Measurements from ENCODE around the gene TUBA8. TPM values are rescaled to one million over a fixed set of nuclear protein-coding genes. Genes with fewer than 3 reads are reported as not detected.
"Not testable (repeated sequence)": the region's sequence is repeated elsewhere in the genome, so short reads cannot be mapped to it uniquely, and the experiment has no call there.

TUBA8 gene
- polyA plus RNA-seq, 3 donors from 2014 or later, result 2.2 to 2.9 TPM; not detected in 1

- H3K36me3 Mint-ChIP-seq, result peaks cover 11 to 29% (median 17%) of the 10 kb centered on the region in 3 donors
- H3K4me1 Mint-ChIP-seq; H3K4me3 Mint-ChIP-seq; DNase-seq; H3K27me3 Mint-ChIP-seq (ENCODE audit: low read depth in 3 of 3); H3K27ac Mint-ChIP-seq; H3K9me3 Mint-ChIP-seq: not testable (repeated sequence)
Observed at GRCh38 chr22:18165356-18165755, 54.7 kb downstream of the TUBA8 start.

GRCh38 chr22:18170284-18170683 lies 59.7 kb downstream of the TUBA8 start:
- not testable (repeated sequence) for H3K4me3 Mint-ChIP-seq; H3K9me3 Mint-ChIP-seq; H3K27me3 Mint-ChIP-seq (ENCODE audit: low read depth in 3 of 3); H3K27ac Mint-ChIP-seq; DNase-seq; H3K4me1 Mint-ChIP-seq
- H3K36me3 Mint-ChIP-seq, result peaks cover 8 to 33% (median 12%) of the 10 kb centered on the region in 3 donors

GRCh38 chr22:18172203-18172602 lies 61.6 kb downstream of the TUBA8 start:
- H3K36me3 Mint-ChIP-seq, result peaks cover 3 to 28% (median 7%) of the 10 kb centered on the region in 3 donors
- not testable (repeated sequence) for H3K27me3 Mint-ChIP-seq (ENCODE audit: low read depth in 3 of 3); H3K27ac Mint-ChIP-seq; DNase-seq; H3K9me3 Mint-ChIP-seq; H3K4me3 Mint-ChIP-seq; H3K4me1 Mint-ChIP-seq

DNA sequence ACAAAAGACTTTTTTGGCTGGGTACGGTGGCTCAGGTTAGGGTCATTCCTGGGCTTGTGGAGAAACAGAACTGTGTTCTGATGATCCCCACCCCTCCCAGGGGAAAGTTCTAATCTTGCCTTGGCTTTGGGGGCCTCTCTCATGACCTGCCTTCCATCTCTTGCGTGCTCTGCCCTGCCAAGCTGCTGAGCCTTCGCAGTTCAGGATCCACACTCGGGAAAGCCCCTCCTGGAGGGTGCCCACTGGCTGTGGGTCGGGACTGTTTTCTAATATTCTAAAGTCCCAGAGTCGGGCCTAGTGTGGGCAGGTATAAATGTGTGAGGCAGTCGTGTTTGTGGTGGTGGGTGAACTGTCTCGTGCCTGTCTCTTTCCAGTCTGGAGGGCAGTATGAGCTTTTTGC lies 62.2 kb downstream of the TUBA8 start:
- not testable (repeated sequence) for H3K27ac Mint-ChIP-seq

DNA sequence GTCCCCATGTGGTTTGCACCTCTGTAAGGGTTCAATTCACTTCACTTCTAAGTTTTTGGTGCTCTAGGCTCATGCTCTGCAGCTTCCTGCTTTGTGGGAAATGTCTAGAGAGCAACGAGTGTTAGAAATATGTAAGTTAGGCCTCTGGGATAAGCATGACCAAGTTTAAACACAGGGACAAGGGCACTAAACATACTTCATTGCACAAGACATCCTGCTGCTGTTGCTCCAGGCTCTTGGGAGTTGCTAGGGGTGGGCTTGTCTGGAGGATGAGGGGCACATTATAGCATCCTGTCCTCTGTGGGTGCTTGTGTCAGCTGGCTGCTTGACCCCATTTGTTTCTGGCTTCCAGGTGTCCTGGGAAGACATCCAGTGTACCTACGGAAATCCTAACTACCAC lies 62.8 kb downstream of the TUBA8 start:
- not testable (repeated sequence) for H3K4me1 Mint-ChIP-seq; H3K27me3 Mint-ChIP-seq (ENCODE audit: low read depth in 3 of 3); H3K9me3 Mint-ChIP-seq; H3K4me3 Mint-ChIP-seq; DNase-seq; H3K27ac Mint-ChIP-seq
- peaks cover 3 to 25% (median 7%) of the 10 kb centered on the region in 3 donors for H3K36me3 Mint-ChIP-seq

More for the DNA sequence above, 62.2 kb downstream of the TUBA8 start:
- not testable (repeated sequence) for H3K9me3 Mint-ChIP-seq; DNase-seq; H3K4me3 Mint-ChIP-seq; H3K27me3 Mint-ChIP-seq (ENCODE audit: low read depth in 3 of 3); H3K4me1 Mint-ChIP-seq
- H3K36me3 Mint-ChIP-seq, result peaks cover 3 to 28% (median 7%) of the 10 kb centered on the region in 3 donors

Other genes with a start within 250 kb of the TUBA8 start
- gene MICAL3, start 86.2 kb upstream of the TUBA8 start, polyA plus RNA-seq, result 1 to 10 TPM in 2 of 3 donors, not detected in 1; 1.1 to 2.3 TPM
- gene PEX26, start 32.8 kb upstream of the TUBA8 start, polyA plus RNA-seq, result 1 to 10 TPM in 2 of 3 donors, under 1 TPM in 1; 0.27 to 6.4 (median 5.1) TPM
- gene USP18, start 39.4 kb downstream of the TUBA8 start, polyA plus RNA-seq, result 10 to 100 TPM; 13.1 to 25.5 (median 16.9) TPM